GM12865 (cell line): ENCODE measurements around the gene OS9.
A peak's percentile ranks its signal among the peaks of the same experiment; 100 is the strongest.

Experiments
- DNase-seq: peaks from one replicate; pipeline ENCODE4 v3.0.0; 2010; ENCODE audit warnings: low read depth
- H3K4me3 ChIP-seq: 2 replicates; pipeline ENCODE4 v1.5.1; 2011; ENCODE audit warnings: mild to moderate bottlenecking, low read depth, low read length, control low read depth
- TF ChIP-seq, protein P1 (sequence below): IDR thresholded peaks from 2 replicates; pipeline ENCODE4 v1.5.1; 2011; ENCODE audit warnings: low read length, control low read depth, low read depth, inconsistent platforms; ENCODE audit not compliant: insufficient read depth; ENCODE audit errors: missing control alignments

The OS9 gene

DNA sequence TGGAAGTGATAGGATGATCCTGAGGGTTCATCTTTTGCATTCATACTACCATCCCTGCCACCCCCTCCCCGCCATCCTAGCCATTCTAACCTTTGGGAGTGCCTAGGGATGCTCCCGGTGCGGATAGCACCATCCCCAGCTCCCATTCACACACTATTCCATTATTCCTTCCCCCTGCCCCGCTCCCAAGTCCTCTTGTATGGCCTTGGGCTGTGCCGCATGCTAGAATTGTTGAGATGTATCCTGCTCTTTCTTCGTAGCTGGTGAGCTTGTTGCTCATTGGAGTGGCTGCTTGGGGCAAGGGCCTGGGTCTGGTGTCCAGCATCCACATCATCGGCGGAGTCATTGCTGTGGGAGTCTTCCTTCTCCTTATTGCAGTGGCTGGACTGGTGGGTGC, 51.6 kb downstream of the OS9 start:
- no peak for DNase-seq
- H3K4me3 ChIP-seq, result peak overlapping the region; percentile 77
- TF ChIP-seq, protein P1, sequence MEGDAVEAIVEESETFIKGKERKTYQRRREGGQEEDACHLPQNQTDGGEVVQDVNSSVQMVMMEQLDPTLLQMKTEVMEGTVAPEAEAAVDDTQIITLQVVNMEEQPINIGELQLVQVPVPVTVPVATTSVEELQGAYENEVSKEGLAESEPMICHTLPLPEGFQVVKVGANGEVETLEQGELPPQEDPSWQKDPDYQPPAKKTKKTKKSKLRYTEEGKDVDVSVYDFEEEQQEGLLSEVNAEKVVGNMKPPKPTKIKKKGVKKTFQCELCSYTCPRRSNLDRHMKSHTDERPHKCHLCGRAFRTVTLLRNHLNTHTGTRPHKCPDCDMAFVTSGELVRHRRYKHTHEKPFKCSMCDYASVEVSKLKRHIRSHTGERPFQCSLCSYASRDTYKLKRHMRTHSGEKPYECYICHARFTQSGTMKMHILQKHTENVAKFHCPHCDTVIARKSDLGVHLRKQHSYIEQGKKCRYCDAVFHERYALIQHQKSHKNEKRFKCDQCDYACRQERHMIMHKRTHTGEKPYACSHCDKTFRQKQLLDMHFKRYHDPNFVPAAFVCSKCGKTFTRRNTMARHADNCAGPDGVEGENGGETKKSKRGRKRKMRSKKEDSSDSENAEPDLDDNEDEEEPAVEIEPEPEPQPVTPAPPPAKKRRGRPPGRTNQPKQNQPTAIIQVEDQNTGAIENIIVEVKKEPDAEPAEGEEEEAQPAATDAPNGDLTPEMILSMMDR, result no peak

DNA sequence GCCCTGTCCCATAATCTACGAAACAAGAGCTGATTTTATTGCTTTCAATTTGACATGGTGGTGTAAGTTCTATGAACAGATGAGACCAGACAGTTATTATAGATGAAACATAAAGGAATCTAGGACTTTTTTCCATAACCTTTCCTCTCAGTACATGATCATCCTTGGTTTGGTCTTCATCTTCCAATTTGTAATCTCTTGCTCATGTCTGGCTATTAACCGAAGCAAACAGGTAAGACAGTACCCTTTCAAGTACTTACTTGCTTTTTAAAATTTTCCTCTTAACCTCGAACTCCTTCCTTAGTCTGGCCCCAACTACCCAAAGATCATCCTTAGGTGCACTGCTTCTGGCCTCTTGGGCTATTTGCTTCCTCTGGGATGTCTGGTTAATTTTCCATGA, 52.1 kb downstream of the OS9 start:
- TF ChIP-seq, protein P1, result no peak
- DNase-seq, result no peak
- H3K4me3 ChIP-seq, result peak overlapping the region; percentile 77

DNA sequence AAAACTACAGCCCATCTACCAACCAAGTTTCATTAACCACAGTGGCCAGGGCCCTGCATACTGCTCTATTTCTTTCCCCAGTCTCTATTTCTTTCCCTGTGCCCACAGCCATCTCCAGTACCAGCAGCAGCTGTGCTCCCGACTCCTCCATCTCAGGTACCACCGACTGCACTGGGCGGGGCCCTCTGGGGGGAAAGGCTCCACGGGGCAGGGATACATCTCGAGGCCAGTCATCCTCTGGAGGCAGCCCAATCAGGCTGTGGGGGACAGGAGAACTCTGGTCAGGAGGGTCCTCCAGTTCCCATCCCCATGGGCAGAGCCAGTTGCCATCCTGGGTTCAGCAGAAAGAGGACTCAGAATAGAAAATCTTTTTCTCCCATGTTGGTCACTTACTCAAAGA, 55.1 kb downstream of the OS9 start:
- no peak for DNase-seq
- H3K4me3 ChIP-seq, result no peak overlapping the region
- TF ChIP-seq, protein P1, result no peak

DNA sequence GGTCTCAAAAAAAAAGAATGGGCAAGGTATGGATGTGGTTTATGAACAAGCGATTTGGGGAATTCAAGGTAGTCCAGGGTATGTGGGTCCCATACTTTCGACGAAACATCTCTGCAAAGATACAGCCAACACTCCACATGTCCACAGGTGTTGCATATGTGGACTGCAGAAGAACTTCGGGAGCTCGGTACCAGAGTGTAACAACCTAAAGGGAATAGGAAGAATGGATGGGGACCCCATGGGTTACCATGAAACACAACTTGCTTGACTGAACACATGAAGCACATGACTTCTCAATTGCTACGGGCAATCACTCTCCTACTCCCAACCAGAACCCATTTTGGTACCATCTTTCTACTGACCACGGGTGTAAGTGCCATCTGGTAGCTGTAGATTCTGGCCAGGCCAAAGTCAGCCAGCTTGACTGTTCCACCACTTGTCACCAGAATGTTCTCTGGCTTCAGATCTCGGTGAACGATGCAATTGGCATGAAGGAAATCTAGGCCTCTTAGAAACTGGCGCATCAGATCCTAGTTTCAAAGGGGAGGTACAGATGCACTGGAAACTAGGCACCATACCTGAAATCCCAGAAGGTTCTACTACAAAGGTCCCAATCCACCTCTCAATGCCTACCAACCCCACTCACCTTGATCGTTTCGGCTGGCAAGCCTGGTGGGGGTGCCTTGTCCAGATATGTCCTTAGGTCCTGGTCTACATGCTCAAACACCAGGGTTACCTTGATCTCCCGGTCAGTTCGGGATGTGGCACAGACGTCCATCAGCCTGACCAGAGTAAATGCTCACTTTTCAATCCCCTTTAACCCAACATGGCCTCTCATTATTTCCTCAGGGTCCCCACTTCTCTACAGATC, 56.9 kb downstream of the OS9 start:
- DNase-seq, result no peak
- TF ChIP-seq, protein P1, result no peak
- peak overlapping the region; percentile 86 for H3K4me3 ChIP-seq

DNA sequence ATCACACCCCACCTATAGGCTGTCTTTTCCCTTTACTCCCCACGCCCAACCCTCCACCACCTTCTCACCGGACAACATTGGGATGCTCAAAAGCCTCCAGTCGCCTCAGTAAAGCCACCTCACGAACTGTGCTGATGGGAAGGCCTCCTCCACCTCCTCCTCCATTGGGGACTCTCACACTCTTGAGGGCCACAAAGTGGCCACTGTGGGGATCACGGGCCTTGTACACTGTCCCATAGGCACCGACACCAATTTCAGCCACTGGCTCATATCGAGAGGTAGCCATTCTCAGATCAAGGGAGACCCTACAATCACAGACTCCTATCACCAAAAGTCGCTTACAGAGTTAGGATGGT, 57.5 kb downstream of the OS9 start:
- TF ChIP-seq, protein P1, result no peak
- DNase-seq, result no peak
- H3K4me3 ChIP-seq, result peak overlapping the region; percentile 86

DNA sequence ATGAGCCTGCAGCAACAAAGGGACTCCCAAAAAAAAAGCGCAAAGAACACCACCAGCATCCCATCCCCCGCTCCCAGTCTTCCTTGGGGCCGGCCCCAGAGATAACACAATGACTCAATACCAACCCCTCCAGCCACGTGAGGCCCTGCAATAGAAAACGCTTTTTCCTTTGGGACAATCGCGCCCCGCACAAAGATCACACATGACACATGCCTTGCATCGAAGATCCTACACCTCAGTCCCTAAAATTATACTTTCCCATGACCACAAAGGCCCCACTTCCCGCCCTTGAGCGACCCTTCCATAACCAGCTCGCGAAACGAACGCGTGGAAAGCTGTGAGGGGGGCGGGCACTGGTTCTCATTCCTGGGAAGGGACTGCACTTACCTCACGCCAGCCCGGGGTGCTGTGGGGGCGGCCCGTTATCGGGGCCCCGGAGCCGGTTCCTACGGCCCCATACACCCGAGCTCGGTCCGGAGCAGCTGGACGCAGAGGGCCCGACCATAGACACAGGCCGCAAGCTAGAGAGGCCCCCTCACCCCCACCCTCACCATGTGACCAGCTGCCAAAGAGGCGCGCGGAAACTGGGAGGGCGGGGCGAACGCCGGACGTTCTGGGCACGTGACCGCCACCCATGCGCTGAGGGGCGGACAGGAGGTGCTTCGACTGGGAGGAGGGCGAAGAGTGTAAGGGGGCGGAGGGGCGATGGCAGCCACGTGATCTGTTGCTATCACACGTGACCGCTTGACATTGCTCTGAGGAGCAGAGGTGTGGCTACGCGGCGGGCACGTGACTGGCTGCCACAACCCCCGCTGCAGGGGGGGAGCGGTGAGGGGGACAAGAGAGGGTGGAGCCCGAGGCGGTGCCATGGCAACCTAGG, 58.1 kb downstream of the OS9 start, which contains the start of gene CDK4:
CDK4 (minus strand) TSS at position 523 of the 880 bp plus-strand sequence. CDS start 593 bp downstream, outside the sequence.
- TF ChIP-seq, protein P1, result no peak
- H3K4me3 ChIP-seq, result peak within 1 kb of the TSS; percentile 86
- DNase-seq, result peak; percentile 100
